Large intestine (tissue), 12 donors: Measurements from ENCODE around the gene ANKZF1. TPM values are rescaled to one million over a fixed set of nuclear protein-coding genes. Genes with fewer than 3 reads are reported as not detected.

ENCODE experiments used
- DNase-seq, 2 donors: peaks; one replicate each; pipeline versions ENCODE4 v3.0.0 to v3.0.0-alpha.2; 2013
- H3K27ac ChIP-seq: one replicate; pipeline ENCODE4 v1.5.1; 2013; ENCODE audit warnings: low read length
- H3K27me3 ChIP-seq: 2 replicates; pipeline ENCODE4 v1.6.1; 2013; ENCODE audit warnings: low read length; ENCODE audit not compliant: control insufficient read depth, insufficient read depth
- H3K36me3 ChIP-seq: 2 replicates; pipeline ENCODE4 v1.6.1; 2013; ENCODE audit warnings: low read length; ENCODE audit not compliant: control insufficient read depth, insufficient read depth
- H3K4me1 ChIP-seq: one replicate; pipeline ENCODE4 v1.6.1; 2013; ENCODE audit warnings: low read length; ENCODE audit not compliant: control insufficient read depth, insufficient read depth
- H3K4me3 ChIP-seq: one replicate; pipeline ENCODE4 v1.5.1; 2013; ENCODE audit warnings: low read length
- H3K9me3 ChIP-seq: one replicate; pipeline ENCODE4 v1.6.1; 2013; ENCODE audit warnings: mild to moderate bottlenecking, low read depth, low read length, moderate library complexity; ENCODE audit not compliant: control insufficient read depth
- WGBS: methylation state at CpG from one replicate; pipeline ENCODE4 v1.1.5; 2013; ENCODE audit warnings: low lambda C conversion rate; ENCODE audit not compliant: insufficient coverage; 5-methylcytosine and 5-hydroxymethylcytosine counted together
- long read RNA-seq, 11 donors: transcript quantifications; one replicate each; lab custom pipeline, GENCODE V29; 2026
- polyA plus RNA-seq: library from polyadenylated mRNA; unstranded; fragments of 120-200 nt; gene quantifications from one replicate; pipeline ENCODE4 v1.2.1, GENCODE V29; 2013

Gene ANKZF1
- 65.8 TPM for polyA plus RNA-seq
- long read RNA-seq, donor 1, partial matches to known transcripts: 0 of 2 reads
- long read RNA-seq, donor 1, other reads (novel, unspliced or antisense): 0 of 2 reads
- long read RNA-seq, donor 2, partial matches to known transcripts: 6 of 10 reads
- long read RNA-seq, donor 2, other reads (novel, unspliced or antisense): 0 of 10 reads
- long read RNA-seq, donor 3: 0 reads
- long read RNA-seq, donor 4, partial matches to known transcripts: 0 of 1 reads
- long read RNA-seq, donor 4, other reads (novel, unspliced or antisense): 0 of 1 reads
- long read RNA-seq, donor 5, partial matches to known transcripts: 0 of 1 reads
- long read RNA-seq, donor 5, other reads (novel, unspliced or antisense): 0 of 1 reads
- long read RNA-seq, donor 6, partial matches to known transcripts: 0 of 4 reads
- long read RNA-seq, donor 6, other reads (novel, unspliced or antisense): 0 of 4 reads
- long read RNA-seq, donor 7, partial matches to known transcripts: 11 of 21 reads
- long read RNA-seq, donor 7, other reads (novel, unspliced or antisense): 0 of 21 reads
- long read RNA-seq, donor 8, transcript ANKZF1-220 (5 exons, 993 nt): major isoform, 5 of 68 reads
- long read RNA-seq, donor 8, partial matches to known transcripts: 55 of 68 reads
- long read RNA-seq, donor 8, other reads (novel, unspliced or antisense): 0 of 68 reads
- long read RNA-seq, donor 9, partial matches to known transcripts: 31 of 36 reads
- long read RNA-seq, donor 9, other reads (novel, unspliced or antisense): 0 of 36 reads
- long read RNA-seq, donor 10, partial matches to known transcripts: 0 of 10 reads
- long read RNA-seq, donor 10, other reads (novel, unspliced or antisense): 5 of 10 reads
- long read RNA-seq, donor 11, partial matches to known transcripts: 22 of 24 reads
- long read RNA-seq, donor 11, other reads (novel, unspliced or antisense): 0 of 24 reads

GRCh38 chr2:219229305-219230058 is at the start of gene ANKZF1, which contains the start of gene ATG9A:
TSS of gene ANKZF1 (plus strand) at chr2:219229806. CDS start at chr2:219230258, 452 bp downstream.
TSS of gene ATG9A (minus strand) at chr2:219229636. CDS start at chr2:219228024, 1,612 bp downstream.
- Histone ChIP-seq H3K27ac (peak within 1 kb of the TSS; percentile 98), H3K27me3 (no peaks in the 10 kb centered on the region), H3K36me3 (peaks cover 47% of the 10 kb centered on the region), H3K4me1 (peaks cover 17% of the 10 kb centered on the region), H3K4me3 (peak within 1 kb of the TSS; percentile 99), H3K9me3 (no peaks in the 10 kb centered on the region)
- no CpG with 5 or more reads among the region's 80 CpGs for WGBS
- DNase-seq: peak; percentile 99

- peaks cover 16% of the 10 kb centered on the region for H3K4me1 ChIP-seq
- H3K27ac ChIP-seq: no peak overlapping the region
- peaks cover 55% of the 10 kb centered on the region for H3K36me3 ChIP-seq
- no peaks in the 10 kb centered on the region for H3K9me3 ChIP-seq
- DNase-seq: no peak
- no CpG with 5 or more reads among the region's 5 CpGs for WGBS
- H3K4me3 ChIP-seq: no peak overlapping the region
- no peaks in the 10 kb centered on the region for H3K27me3 ChIP-seq
Measured at GRCh38 chr2:219180961-219181360, 48.6 kb upstream of the ANKZF1 start.

- Histone ChIP-seq H3K9me3 (no peaks in the 10 kb centered on the region), H3K36me3 (peaks cover 55% of the 10 kb centered on the region), H3K27ac (no peak overlapping the region), H3K4me3 (no peak overlapping the region), H3K27me3 (no peaks in the 10 kb centered on the region), H3K4me1 (peaks cover 16% of the 10 kb centered on the region)
- no peak for DNase-seq
- no CpG with 5 or more reads among the region's 6 CpGs for whole genome bisulfite sequencing
Measured at GRCh38 chr2:219181531-219181930, 48.1 kb upstream of the ANKZF1 start.

- H3K27me3 ChIP-seq: no peaks in the 10 kb centered on the region
- peak overlapping the region; percentile 77 for H3K27ac ChIP-seq
- peaks cover 55% of the 10 kb centered on the region for H3K36me3 ChIP-seq
- no peaks in the 10 kb centered on the region for H3K9me3 ChIP-seq
- H3K4me3 ChIP-seq: no peak overlapping the region
- WGBS: 100% methylated on average over 1 of the region's 8 CpGs
- peaks cover 16% of the 10 kb centered on the region for H3K4me1 ChIP-seq
- no peak for DNase-seq
Measured at GRCh38 chr2:219182331-219183150, 47.1 kb upstream of the ANKZF1 start.

GRCh38 chr2:219183151-219183772 is 46.3 kb upstream of the ANKZF1 start:
- H3K27ac ChIP-seq: peak overlapping the region; percentile 77
- peaks cover 55% of the 10 kb centered on the region for H3K36me3 ChIP-seq
- H3K27me3 ChIP-seq: no peaks in the 10 kb centered on the region
- WGBS: no CpG with 5 or more reads among the region's 6 CpGs
- peak in 1 of 2 donors; percentile 53 for DNase-seq
- peaks cover 16% of the 10 kb centered on the region for H3K4me1 ChIP-seq
- no peaks in the 10 kb centered on the region for H3K9me3 ChIP-seq
- H3K4me3 ChIP-seq: no peak overlapping the region

- no peak for DNase-seq
- no peak overlapping the region for H3K4me3 ChIP-seq
- peaks cover 13% of the 10 kb centered on the region for H3K4me1 ChIP-seq
- no peaks in the 10 kb centered on the region for H3K27me3 ChIP-seq
- no peak overlapping the region for H3K27ac ChIP-seq
- peaks cover 55% of the 10 kb centered on the region for H3K36me3 ChIP-seq
- no CpG with 5 or more reads among the region's 2 CpGs for WGBS
- no peaks in the 10 kb centered on the region for H3K9me3 ChIP-seq
Measured at GRCh38 chr2:219184121-219184520, 45.5 kb upstream of the ANKZF1 start.

- Histone ChIP-seq H3K27ac (no peak overlapping the region), H3K27me3 (no peaks in the 10 kb centered on the region), H3K4me1 (peaks cover 5% of the 10 kb centered on the region), H3K36me3 (peaks cover 30% of the 10 kb centered on the region), H3K9me3 (no peaks in the 10 kb centered on the region), H3K4me3 (no peak overlapping the region)
- no CpG with 5 or more reads among the region's 7 CpGs for WGBS
- no peak for DNase-seq
Measured at GRCh38 chr2:219186754-219187456, 42.7 kb upstream of the ANKZF1 start.

GRCh38 chr2:219197388-219197787 is 32.2 kb upstream of the ANKZF1 start:
- Histone ChIP-seq H3K36me3 (no peaks in the 10 kb centered on the region), H3K4me1 (no peaks in the 10 kb centered on the region), H3K27me3 (no peaks in the 10 kb centered on the region), H3K27ac (no peak overlapping the region), H3K4me3 (no peak overlapping the region), H3K9me3 (peaks cover 3% of the 10 kb centered on the region)
- no peak for DNase-seq
- WGBS: no CpG with 5 or more reads among the region's 1 CpG

- WGBS: no CpG with 5 or more reads among the region's 5 CpGs
- Histone ChIP-seq H3K9me3 (peaks cover 3% of the 10 kb centered on the region), H3K36me3 (no peaks in the 10 kb centered on the region), H3K4me3 (no peak overlapping the region), H3K4me1 (no peaks in the 10 kb centered on the region), H3K27me3 (no peaks in the 10 kb centered on the region), H3K27ac (no peak overlapping the region)
- no peak for DNase-seq
Measured at GRCh38 chr2:219198974-219199373, 30.6 kb upstream of the ANKZF1 start.
